Measurements from ENCODE around the gene DCDC2C. TPM values are rescaled to one million over a fixed set of nuclear protein-coding genes. Genes with fewer than 3 reads are reported as not detected.

The DCDC2C gene
- polyA plus RNA-seq, 1 of the 3 experiments (the other 2 are of a cell fraction) = not detected

DNA sequence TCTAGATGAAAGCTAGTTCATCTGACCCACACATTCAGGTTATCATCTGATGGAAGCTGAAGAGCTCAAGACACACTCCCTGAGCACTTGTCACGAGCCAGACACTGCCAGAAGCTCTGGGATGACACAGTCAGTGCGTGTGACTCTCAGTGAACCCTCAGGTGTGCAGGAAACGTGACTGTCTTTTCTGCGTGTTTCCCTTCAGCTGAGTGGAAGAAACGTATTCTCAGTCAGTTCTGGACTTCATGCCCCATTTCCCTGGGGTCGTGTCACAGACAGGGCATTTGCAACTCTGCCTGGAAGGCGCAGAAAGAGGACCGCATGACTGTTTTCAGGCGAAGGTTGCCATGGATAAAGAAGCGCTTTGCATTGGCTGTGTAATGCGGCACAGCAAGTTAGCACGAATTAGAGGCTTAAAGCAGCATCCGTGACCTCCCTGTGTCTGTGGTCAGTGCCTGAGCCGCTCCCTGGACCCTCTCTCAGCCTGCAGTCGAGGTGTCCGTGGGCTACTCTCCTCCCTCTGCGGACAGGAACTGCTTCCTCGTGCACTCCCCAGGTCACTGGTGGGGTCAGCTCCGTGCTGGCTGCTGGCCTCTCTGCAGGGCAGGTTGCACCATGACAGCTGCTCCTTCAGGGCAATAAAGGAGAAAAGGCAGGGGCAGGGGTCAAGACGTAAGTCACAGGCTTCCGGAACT lies 48.7 kb upstream of the DCDC2C start:
- TF ChIP-seq, protein P1, sequence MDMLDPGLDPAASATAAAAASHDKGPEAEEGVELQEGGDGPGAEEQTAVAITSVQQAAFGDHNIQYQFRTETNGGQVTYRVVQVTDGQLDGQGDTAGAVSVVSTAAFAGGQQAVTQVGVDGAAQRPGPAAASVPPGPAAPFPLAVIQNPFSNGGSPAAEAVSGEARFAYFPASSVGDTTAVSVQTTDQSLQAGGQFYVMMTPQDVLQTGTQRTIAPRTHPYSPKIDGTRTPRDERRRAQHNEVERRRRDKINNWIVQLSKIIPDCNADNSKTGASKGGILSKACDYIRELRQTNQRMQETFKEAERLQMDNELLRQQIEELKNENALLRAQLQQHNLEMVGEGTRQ (IDR thresholded peaks at IDR 0.05; ENCODE audit: borderline replicate concordance, low read depth, low read length) = no peak
- TF ChIP-seq CHD2 (IDR thresholded peaks at IDR 0.05; ENCODE audit: low read length, partially characterized antibody) = no peak
- TF ChIP-seq RAD21 (IDR thresholded peaks at IDR 0.05; ENCODE audit: low read length) = no peak
- TF ChIP-seq TEAD4 (IDR thresholded peaks at IDR 0.05; ENCODE audit: borderline replicate concordance, insufficient read depth) = no peak
- no peak for TF ChIP-seq SIN3A (IDR thresholded peaks at IDR 0.05; ENCODE audit: borderline replicate concordance, low read depth, low read length)
- POLR2A ChIA-PET = no interaction called here
- 57% methylated on average over 20 of the region's 21 CpGs for WGBS (ENCODE audit: low lambda C conversion rate)

DNA sequence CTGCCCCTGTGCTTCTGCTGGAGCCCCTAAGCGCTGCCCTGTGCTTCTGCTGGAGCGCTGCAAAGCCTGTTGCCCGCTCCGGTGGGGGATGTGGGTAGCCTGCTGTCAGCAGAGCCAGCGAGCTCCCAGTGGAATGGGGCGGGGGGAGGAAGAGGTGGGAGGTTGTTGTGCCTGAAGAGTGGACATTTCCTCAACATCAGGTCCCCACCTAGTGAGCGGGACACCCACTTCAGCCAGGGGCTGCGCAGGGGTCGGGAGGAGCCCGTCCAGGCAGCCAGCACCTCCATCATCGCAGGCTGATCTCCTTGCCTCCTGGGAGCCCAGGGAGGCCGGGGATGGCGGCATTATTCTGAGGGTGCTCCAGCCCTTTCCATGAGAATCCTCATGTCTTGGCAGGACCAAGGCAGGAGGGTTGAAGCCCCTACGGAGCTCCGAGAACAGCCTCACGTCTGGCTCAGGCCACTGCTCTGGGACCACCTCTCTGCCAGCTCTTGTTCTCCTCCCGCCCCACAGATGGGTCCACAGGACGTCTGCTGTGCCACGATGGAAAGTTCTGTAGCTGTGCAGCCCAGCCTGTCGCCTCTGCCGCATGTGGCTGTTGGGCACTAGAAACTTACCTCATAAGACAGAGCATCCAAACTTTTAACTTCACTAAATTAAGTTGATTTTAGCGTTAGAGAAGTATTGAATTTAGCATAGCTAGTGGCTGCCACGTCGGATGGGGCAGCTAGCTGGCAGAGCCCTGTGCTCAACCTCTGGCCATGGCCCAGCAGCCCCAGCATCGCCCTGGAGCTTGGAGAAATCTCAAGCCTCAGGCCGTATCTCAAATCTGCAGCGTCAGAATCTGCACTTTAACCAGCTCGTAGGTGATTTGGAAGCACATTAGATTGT lies 47.3 kb upstream of the DCDC2C start:
- CTCF ChIA-PET = interaction anchor here (1.0 to 1.1 kb wide), 3 partner anchors 11 to 103 kb away, joined by 3 to 6 read pairs (median 3); partner anchors contain the start of gene COLEC11
- no peak overlapping the region for H3K9ac ChIP-seq
- no peaks in the 10 kb centered on the region for H3K36me3 ChIP-seq (replicated peaks in 1 of 2; ENCODE audit: control insufficient read depth in 1 of 2, insufficient read depth in 2 of 2, low read length in 1 of 2)
- no peaks in the 10 kb centered on the region for H4K20me1 ChIP-seq (ENCODE audit: insufficient read depth)
- POLR2A ChIA-PET = interaction anchor here (0.6 kb wide), 1 partner anchor 47 kb away, joined by 3 read pairs; no protein-coding TSS in a partner anchor
- H3K4me2 ChIP-seq = no peak overlapping the region
- TF ChIP-seq, protein P2, sequence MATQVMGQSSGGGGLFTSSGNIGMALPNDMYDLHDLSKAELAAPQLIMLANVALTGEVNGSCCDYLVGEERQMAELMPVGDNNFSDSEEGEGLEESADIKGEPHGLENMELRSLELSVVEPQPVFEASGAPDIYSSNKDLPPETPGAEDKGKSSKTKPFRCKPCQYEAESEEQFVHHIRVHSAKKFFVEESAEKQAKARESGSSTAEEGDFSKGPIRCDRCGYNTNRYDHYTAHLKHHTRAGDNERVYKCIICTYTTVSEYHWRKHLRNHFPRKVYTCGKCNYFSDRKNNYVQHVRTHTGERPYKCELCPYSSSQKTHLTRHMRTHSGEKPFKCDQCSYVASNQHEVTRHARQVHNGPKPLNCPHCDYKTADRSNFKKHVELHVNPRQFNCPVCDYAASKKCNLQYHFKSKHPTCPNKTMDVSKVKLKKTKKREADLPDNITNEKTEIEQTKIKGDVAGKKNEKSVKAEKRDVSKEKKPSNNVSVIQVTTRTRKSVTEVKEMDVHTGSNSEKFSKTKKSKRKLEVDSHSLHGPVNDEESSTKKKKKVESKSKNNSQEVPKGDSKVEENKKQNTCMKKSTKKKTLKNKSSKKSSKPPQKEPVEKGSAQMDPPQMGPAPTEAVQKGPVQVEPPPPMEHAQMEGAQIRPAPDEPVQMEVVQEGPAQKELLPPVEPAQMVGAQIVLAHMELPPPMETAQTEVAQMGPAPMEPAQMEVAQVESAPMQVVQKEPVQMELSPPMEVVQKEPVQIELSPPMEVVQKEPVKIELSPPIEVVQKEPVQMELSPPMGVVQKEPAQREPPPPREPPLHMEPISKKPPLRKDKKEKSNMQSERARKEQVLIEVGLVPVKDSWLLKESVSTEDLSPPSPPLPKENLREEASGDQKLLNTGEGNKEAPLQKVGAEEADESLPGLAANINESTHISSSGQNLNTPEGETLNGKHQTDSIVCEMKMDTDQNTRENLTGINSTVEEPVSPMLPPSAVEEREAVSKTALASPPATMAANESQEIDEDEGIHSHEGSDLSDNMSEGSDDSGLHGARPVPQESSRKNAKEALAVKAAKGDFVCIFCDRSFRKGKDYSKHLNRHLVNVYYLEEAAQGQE (IDR thresholded peaks at IDR 0.05; ENCODE audit: low read depth, low read length) = no peak
- TF ChIP-seq EP300 (IDR thresholded peaks at IDR 0.05; ENCODE audit: borderline replicate concordance in 1 of 2, low read depth in 1 of 2, low read length in 1 of 2) (no peak), TCF12 (IDR thresholded peaks at IDR 0.05) (no peak), POLR2AphosphoS5 (IDR thresholded peaks at IDR 0.05; ENCODE audit: low read depth, low read length) (no peak), SIN3A (IDR thresholded peaks at IDR 0.05; ENCODE audit: borderline replicate concordance, low read depth, low read length) (no peak), FOSL2 (IDR thresholded peaks at IDR 0.05; ENCODE audit: borderline replicate concordance, low read depth) (no peak), CHD2 (IDR thresholded peaks at IDR 0.05; ENCODE audit: low read length, partially characterized antibody) (no peak)
- TF ChIP-seq, protein P3, sequence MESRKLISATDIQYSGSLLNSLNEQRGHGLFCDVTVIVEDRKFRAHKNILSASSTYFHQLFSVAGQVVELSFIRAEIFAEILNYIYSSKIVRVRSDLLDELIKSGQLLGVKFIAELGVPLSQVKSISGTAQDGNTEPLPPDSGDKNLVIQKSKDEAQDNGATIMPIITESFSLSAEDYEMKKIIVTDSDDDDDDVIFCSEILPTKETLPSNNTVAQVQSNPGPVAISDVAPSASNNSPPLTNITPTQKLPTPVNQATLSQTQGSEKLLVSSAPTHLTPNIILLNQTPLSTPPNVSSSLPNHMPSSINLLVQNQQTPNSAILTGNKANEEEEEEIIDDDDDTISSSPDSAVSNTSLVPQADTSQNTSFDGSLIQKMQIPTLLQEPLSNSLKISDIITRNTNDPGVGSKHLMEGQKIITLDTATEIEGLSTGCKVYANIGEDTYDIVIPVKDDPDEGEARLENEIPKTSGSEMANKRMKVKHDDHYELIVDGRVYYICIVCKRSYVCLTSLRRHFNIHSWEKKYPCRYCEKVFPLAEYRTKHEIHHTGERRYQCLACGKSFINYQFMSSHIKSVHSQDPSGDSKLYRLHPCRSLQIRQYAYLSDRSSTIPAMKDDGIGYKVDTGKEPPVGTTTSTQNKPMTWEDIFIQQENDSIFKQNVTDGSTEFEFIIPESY (IDR thresholded peaks at IDR 0.05; ENCODE audit: borderline replicate concordance, low read depth) = no peak
- TF ChIP-seq, protein P4, sequence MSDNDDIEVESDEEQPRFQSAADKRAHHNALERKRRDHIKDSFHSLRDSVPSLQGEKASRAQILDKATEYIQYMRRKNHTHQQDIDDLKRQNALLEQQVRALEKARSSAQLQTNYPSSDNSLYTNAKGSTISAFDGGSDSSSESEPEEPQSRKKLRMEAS (IDR thresholded peaks at IDR 0.05; ENCODE audit: low read depth) = no peak
- H3K79me2 ChIP-seq (ENCODE audit: insufficient read depth) = no peaks in the 10 kb centered on the region
- DNase-seq = no peak
- H3F3A ChIP-seq (replicated peaks; ENCODE audit: insufficient read depth) = no peaks in the 10 kb centered on the region
- H3K27ac ChIP-seq (ENCODE audit: low read depth in 2 of 2, low read length in 1 of 2) = no peak overlapping the region
- H3K4me3 ChIP-seq (ENCODE audit: low read depth in 2 of 2, low read length in 1 of 2) = no peak overlapping the region
- no peaks in the 10 kb centered on the region for H3K9me3 ChIP-seq
- H2AFZ ChIP-seq (ENCODE audit: low read depth) = no peak overlapping the region
- H3K27me3 ChIP-seq (ENCODE audit: insufficient read depth) = no peaks in the 10 kb centered on the region
- H3K4me1 ChIP-seq (ENCODE audit: control insufficient read depth in 1 of 2, insufficient read depth in 2 of 2, low read depth in 1 of 2, low read length in 1 of 2) = peaks cover 0 to 21% of the 10 kb centered on the region in 2 experiments; a peak in 1 of 4 replicates
- 65% methylated on average over 28 of the region's 28 CpGs for WGBS (ENCODE audit: low lambda C conversion rate)
- no peaks in the 10 kb centered on the region for H3K9me2 ChIP-seq

More for the DNA sequence above, 48.7 kb upstream of the DCDC2C start:
- no peaks in the 10 kb centered on the region for H3K9me3 ChIP-seq
- H3K4me3 ChIP-seq (ENCODE audit: low read depth in 2 of 2, low read length in 1 of 2) = no peak overlapping the region
- CTCF ChIA-PET = interaction anchor here (1.1 to 3.3 kb wide), 3 partner anchors 10 to 231 kb away, joined by 3 to 28 read pairs (median 4); no protein-coding TSS in a partner anchor
- no peak overlapping the region for H3K27ac ChIP-seq (ENCODE audit: low read depth in 2 of 2, low read length in 1 of 2)
- H3K4me1 ChIP-seq (ENCODE audit: control insufficient read depth in 1 of 2, insufficient read depth in 2 of 2, low read depth in 1 of 2, low read length in 1 of 2) = peaks cover 0 to 32% of the 10 kb centered on the region in 2 experiments; a peak in 2 of 4 replicates
- H4K20me1 ChIP-seq (ENCODE audit: insufficient read depth) = no peaks in the 10 kb centered on the region
- no peak overlapping the region for H2AFZ ChIP-seq (ENCODE audit: low read depth)
- no peaks in the 10 kb centered on the region for H3K36me3 ChIP-seq (replicated peaks in 1 of 2; ENCODE audit: control insufficient read depth in 1 of 2, insufficient read depth in 2 of 2, low read length in 1 of 2)
- no peak overlapping the region for H3K4me2 ChIP-seq
- H3K79me2 ChIP-seq (ENCODE audit: insufficient read depth) = no peaks in the 10 kb centered on the region
- no peaks in the 10 kb centered on the region for H3F3A ChIP-seq (replicated peaks; ENCODE audit: insufficient read depth)
- H3K9ac ChIP-seq = no peak overlapping the region
- DNase-seq = no peak
- no peaks in the 10 kb centered on the region for H3K27me3 ChIP-seq (ENCODE audit: insufficient read depth)
- no peaks in the 10 kb centered on the region for H3K9me2 ChIP-seq
